GM19397 (cell line): Measurements from ENCODE around the gene CAPS.
"Not testable (repeated sequence)": the region's sequence is repeated elsewhere in the genome, so short reads cannot be mapped to it uniquely, and the experiment has no call there.

Experiments
- ATAC-seq: cut with Tn5 transposase; IDR thresholded peaks from one replicate; pipeline ENCODE4 v1.9.1; 2021; ENCODE audit warnings: mild to moderate bottlenecking, moderate library complexity; ENCODE audit not compliant: unreplicated experiment

CAPS gene

GRCh38 chr19:5913739-5914357 lies at the start of gene CAPS:
Gene CAPS (plus strand): TSS chr19:5914254. CDS start chr19:5914407, 153 bp downstream.
- ATAC-seq: no peak

- no peak for ATAC-seq
Measured at GRCh38 chr19:5864725-5865486, 49.1 kb upstream of the CAPS start.

- ATAC-seq: no peak
Measured at GRCh38 chr19:5865772-5866171, 48.3 kb upstream of the CAPS start.

GRCh38 chr19:5867201-5868136 lies 46.6 kb upstream of the CAPS start:
- no peak for ATAC-seq

GRCh38 chr19:5870986-5871394 lies 43.1 kb upstream of the CAPS start:
- ATAC-seq: no peak

- ATAC-seq: no peak
Measured at GRCh38 chr19:5873617-5874199, 40.3 kb upstream of the CAPS start.

- not testable (repeated sequence) for ATAC-seq
Measured at GRCh38 chr19:5874496-5874895, 39.6 kb upstream of the CAPS start.

GRCh38 chr19:5877427-5877826 lies 36.6 kb upstream of the CAPS start:
- no peak for ATAC-seq

- no peak for ATAC-seq
Measured at GRCh38 chr19:5877882-5878281, 36.2 kb upstream of the CAPS start.

GRCh38 chr19:5880196-5880595 lies 33.9 kb upstream of the CAPS start:
- no peak for ATAC-seq

- no peak for ATAC-seq
Measured at GRCh38 chr19:5880604-5881078, 33.4 kb upstream of the CAPS start.

- ATAC-seq: no peak
Measured at GRCh38 chr19:5881543-5882299, 32.3 kb upstream of the CAPS start.

- ATAC-seq: no peak
Measured at GRCh38 chr19:5882421-5882968, 31.6 kb upstream of the CAPS start.

- not testable (repeated sequence) for ATAC-seq
Measured at GRCh38 chr19:5883157-5883873, 30.7 kb upstream of the CAPS start.

- ATAC-seq: not testable (repeated sequence)
Measured at GRCh38 chr19:5884065-5884811, 29.8 kb upstream of the CAPS start.

- no peak for ATAC-seq
Measured at GRCh38 chr19:5889288-5889971, 24.6 kb upstream of the CAPS start.

GRCh38 chr19:5890099-5890498 lies 24.0 kb upstream of the CAPS start:
- ATAC-seq: no peak

- no peak for ATAC-seq
Measured at GRCh38 chr19:5891572-5891937, 22.5 kb upstream of the CAPS start.
